Hepatocyte (in vitro differentiated cells): ENCODE results near the gene FRMD4B.

Source experiments
- EZH2 ChIP-seq: fragments of 200-600 bp; sonication (generic); IDR thresholded peaks from 2 replicates; pipeline ENCODE4 v1.6.1; 2016; ENCODE audit warnings: antibody characterized with exemption, mild to moderate bottlenecking, borderline replicate concordance
- EZH2phosphoT487 ChIP-seq: fragments of 200-600 bp; sonication (generic); IDR thresholded peaks from one replicate; pipeline ENCODE4 v1.6.1; 2018; ENCODE audit warnings: antibody characterized with exemption, mild to moderate bottlenecking, low read depth, moderate library complexity; ENCODE audit not compliant: unreplicated experiment, severe bottlenecking
- TF ChIP-seq, protein P1 (sequence below): fragments of 200-600 bp; sonication (generic); IDR thresholded peaks from 2 replicates; pipeline ENCODE4 v1.5.1; 2016; ENCODE audit warnings: antibody characterized with exemption, mild to moderate bottlenecking; ENCODE audit not compliant: poor library complexity

DNA sequence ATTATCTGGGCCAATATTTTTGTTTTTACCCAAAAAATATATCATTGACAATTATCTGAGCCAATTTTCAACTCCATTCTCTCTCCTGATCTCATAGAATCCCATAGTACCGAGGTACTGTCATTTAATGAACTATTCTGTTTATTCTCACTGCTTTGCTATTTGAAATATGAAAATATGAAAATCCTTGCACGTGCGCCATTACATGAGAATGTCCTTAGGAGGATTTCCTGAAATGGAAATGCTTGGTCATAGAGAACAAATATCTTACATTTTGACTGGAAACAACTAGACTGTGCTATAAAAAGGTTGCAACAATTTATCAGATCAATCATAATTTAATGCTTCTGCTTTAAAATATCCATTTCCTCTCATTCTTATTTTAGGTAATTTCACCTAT, 18.3 kb downstream of the FRMD4B start:
- TF ChIP-seq, protein P1, sequence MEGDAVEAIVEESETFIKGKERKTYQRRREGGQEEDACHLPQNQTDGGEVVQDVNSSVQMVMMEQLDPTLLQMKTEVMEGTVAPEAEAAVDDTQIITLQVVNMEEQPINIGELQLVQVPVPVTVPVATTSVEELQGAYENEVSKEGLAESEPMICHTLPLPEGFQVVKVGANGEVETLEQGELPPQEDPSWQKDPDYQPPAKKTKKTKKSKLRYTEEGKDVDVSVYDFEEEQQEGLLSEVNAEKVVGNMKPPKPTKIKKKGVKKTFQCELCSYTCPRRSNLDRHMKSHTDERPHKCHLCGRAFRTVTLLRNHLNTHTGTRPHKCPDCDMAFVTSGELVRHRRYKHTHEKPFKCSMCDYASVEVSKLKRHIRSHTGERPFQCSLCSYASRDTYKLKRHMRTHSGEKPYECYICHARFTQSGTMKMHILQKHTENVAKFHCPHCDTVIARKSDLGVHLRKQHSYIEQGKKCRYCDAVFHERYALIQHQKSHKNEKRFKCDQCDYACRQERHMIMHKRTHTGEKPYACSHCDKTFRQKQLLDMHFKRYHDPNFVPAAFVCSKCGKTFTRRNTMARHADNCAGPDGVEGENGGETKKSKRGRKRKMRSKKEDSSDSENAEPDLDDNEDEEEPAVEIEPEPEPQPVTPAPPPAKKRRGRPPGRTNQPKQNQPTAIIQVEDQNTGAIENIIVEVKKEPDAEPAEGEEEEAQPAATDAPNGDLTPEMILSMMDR = no peak
- TF ChIP-seq EZH2 (no peak), EZH2phosphoT487 (no peak)
